ENCODE measurements around the gene CCT7. TPM values are rescaled to one million over a fixed set of nuclear protein-coding genes. Genes with fewer than 3 reads are reported as not detected.

Gene CCT7
- total RNA-seq, 1 donor from 2014 or later, result 321 TPM

- intact Hi-C loops (cut with micrococcal nuclease), result no loop called here
Measured at GRCh38 chr2:73267008-73267407, 32.9 kb downstream of the CCT7 start.

- intact Hi-C loops (cut with micrococcal nuclease), result no loop called here
Measured at GRCh38 chr2:73268366-73268829, 34.3 kb downstream of the CCT7 start.

DNA sequence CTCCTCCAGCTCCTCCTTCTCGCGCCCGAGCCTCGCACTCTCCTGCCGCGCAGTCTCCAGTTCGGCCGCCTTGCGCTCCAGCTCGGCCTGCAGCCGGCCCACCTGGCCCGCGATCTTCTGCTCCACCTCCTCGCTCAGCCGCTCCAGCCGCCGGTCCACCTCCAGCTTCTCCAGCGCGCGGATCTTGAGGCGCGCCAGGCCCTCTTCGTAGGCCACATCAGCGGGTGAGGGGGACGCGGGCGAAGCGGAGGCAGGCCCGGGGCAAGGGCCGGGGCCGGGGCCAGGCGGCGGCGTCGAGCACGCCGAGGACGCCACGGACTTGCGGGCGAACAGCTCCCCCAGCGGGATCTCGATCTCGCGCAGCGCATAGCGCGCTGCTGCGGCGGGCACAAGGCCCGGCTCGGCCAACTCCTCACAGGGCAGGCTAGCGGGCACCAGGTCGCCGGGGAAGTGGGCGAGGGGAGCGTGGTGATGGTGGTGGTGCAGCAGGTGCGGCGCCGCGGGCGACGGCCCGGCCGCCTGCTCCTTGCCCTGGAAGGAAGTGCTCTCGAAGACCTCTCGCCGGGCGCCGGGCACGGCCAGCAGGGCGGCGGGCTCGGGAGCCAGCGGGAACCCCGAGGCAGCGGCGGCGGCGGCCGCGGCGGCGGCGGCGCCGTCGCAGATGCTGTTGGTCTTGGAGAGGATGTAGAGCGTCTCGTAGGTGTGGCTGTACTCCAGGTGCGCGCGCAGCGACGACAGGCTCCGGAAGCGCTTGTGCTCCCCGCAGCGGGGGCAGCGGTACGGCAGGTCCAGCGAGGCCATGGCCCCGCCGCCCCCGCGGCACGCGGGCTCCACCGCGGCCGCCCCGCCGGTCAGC, 35.0 kb downstream of the CCT7 start:
- intact Hi-C loops (cut with micrococcal nuclease), result loop anchor here (1.0 kb wide), 5 partner anchors 15 to 116 kb away; partner anchors contain the start of genes ALMS1, CCT7, EGR4 and FBXO41

- intact Hi-C loops (cut with micrococcal nuclease), result loop anchor here (1.0 kb wide), 5 partner anchors 14 to 115 kb away; partner anchors contain the start of genes ALMS1, CCT7, EGR4 and FBXO41
Measured at GRCh38 chr2:73269686-73270465, 35.8 kb downstream of the CCT7 start.

- intact Hi-C loops (cut with micrococcal nuclease), result no loop called here
Measured at GRCh38 chr2:73272270-73272669, 38.2 kb downstream of the CCT7 start.

- intact Hi-C loops (cut with micrococcal nuclease), result no loop called here
Measured at GRCh38 chr2:73279852-73280251, 45.7 kb downstream of the CCT7 start.

- intact Hi-C loops (cut with micrococcal nuclease), result no loop called here
Measured at GRCh38 chr2:73281244-73281643, 47.1 kb downstream of the CCT7 start.

DNA sequence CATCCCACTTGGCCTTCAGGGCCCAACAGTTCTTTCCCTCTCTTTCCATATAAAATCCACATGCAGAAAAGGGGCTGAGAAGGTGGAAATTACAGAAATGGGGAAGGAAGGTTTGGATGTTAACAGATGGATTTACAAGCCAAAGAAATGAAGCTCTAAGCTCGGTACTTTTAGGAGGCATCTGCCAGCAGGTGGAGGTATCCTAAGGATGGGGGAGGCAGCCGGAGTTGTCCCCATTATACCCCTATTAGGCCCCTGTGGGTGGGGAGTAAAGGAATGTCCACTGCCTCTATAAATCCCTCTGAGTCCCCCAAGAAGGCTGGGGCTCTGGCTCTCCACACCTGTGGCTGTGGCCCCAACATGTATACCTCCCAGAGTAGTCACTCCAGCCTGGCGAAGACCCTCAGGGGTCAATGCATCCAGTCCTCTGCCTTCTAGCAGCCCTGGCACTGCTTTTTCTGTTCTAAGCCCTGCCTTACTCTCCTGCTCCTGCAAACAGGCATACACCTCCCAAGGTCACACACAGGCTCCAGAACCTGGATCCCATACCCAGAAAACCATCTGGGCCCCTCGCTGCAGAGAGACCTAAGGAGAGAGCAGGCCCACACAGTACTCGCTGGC, 48.9 kb downstream of the CCT7 start:
- intact Hi-C loops (cut with micrococcal nuclease), result no loop called here

DNA sequence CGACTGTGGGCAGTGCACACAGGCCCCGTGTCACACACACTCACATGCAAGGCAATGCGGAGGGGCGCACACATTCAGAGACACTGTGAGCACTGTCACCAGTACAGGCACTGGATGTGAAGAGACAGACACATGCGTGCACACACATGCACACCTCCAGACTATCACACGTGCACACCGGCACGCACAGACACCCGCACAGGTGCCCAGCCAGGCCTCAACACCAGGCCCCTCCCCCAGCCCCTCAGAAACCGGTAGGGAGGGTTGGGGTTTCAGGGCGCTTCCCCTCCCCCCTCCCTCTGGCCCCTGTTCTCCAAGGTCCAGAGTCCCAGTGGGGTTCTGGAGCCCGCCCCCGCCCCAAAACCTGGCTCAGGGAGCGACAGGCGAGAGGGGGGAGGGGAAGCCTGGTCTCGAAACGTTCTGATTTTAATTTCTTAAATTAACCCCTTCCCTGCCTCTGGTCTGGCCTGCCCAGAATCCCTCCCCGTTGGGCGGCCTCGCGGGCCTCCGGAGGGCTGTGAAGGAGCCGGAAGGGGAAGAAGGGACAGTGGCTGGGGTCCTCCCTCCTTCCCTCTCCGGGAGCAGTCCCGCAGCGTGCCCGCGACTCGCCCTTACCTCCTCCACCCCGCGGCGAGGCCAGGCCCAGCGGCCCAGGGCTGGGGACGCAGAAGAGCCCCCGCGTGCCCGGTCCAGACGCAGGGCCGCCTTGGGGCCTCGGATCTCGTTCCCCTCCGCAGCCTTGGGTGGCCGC, 49.6 kb downstream of the CCT7 start:
- intact Hi-C loops (cut with micrococcal nuclease), result loop anchor here (1.0 to 2.0 kb wide), 5 partner anchors 10 to 171 kb away; partner anchors contain the start of genes EGR4, PRADC1, RAB11FIP5 and SMYD5

DNA sequence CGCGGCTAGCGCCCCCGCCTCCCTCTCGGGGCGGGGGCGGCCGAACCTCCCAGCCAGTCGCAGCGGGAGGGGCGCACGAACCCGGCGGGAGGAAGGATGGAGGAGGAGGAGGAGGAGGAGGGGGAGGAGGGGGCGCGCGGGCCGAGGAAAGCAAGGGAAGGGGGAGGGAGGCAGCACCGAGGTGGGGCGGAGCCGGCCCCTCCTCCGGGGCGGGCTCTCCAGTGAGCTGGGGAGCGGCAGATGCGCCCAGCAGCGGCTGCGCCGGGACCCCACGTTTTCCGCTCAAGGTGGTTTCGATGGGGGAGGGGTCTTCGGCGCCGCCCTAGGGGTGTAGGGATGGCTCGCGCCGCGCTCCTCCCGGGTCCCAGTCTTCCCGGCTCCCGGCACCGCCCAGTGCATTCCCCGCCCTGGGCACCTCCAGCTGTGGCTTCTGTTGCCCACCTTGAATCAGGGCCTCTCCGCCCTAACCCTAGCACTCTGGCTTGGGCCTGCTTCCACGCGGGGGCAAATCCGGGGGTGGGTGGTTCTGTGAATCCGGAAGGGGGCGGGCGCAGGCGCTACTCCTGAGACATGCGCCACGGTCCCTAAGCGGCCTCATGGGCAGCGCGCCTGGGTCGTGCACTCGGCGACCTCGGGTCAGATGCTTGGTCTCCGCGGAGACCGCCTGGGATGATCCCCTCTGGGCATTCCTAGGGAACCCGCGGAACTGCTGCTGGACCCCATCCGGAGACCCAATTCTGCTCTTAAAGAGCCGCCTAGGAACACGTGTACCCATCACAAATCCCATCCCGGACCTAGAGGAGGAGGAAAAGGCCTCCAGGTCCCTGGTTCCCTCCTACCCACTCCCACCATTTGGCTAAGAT, 50.4 kb downstream of the CCT7 start, which contains the start of gene FBXO41:
Gene FBXO41, minus strand, starts transcription at position 183 of the 863 bp plus-strand sequence. CDS start 14,848 bp downstream, outside the sequence.
- intact Hi-C loops (cut with micrococcal nuclease), result loop anchor here (1.0 to 2.0 kb wide), 5 partner anchors 9 to 172 kb away; partner anchors contain the start of genes EGR4, PRADC1, RAB11FIP5 and SMYD5

DNA sequence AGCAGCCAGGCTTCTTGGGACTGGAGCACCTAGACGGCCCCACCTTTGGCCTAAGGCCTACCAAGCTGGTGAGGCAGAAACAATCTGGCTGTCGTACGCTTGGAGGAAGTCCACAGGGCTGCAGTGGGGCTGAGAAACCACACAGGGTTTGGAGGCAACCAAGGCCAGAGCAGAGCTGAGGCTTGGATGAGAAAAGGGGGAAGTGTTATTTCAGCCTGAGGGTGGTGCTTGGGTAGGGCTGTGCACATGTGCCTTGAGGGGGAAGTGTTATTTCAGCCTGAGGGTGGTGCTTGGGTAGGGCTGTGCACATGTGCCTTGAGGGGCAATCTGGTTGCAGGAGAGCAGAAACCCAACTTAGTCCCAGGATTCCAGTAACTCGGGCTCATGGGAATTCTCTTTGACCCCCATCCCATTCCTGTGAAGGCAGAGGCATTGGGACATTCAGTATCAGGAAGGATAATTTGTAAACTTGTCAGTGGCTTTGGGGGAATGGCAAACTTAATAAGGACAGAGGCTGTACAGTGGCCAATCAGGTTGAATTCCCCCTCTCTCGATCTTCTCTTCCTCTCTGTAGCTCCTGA, 51.1 kb downstream of the CCT7 start:
- intact Hi-C loops (cut with micrococcal nuclease), result loop anchor here (2.0 kb wide), 1 partner anchor 172 kb away; the partner anchor contains the start of gene RAB11FIP5

- intact Hi-C loops (cut with micrococcal nuclease), result no loop called here
Measured at GRCh38 chr2:73286134-73286655, 52.1 kb downstream of the CCT7 start.

GRCh38 chr2:73289304-73289703, 55.2 kb downstream of the CCT7 start:
- intact Hi-C loops (cut with micrococcal nuclease), result no loop called here

DNA sequence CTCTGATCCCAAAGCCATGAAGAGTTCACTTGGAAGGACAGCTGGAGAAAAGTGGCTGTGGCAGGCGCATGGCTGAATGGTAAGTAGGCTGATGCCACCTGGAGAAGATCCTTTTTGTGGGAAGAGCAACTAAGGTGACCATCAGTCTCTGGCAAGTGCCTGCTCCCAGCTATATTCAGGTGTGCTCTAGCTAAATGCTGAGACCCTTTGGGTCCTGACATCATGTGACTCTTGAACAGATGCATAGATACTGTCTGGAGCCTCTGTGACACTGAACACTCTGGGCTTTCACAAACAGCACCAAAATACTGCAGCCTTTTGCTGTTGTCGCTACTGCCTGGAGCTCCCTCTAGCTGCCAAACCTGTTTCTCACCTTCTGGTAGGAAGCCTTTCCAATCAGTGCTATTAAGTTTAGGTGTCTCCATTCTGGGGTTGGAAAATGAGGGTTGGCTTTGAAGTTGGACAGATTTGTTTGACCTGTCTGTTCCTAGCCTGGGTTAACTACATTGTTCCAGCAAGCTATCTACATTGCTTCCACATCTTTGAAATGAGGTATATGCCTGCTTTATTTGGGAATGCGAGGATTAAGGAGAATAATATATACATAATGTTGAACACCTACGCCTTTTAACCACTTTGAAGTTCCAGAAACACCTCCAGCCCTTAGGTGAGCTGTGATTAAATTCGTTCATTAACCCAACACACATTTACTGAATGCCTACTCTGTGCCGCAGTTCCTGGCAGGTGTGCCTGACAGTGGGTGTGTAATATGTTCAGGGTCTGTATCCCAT, 56.1 kb downstream of the CCT7 start:
- intact Hi-C loops (cut with micrococcal nuclease), result loop anchor here (1.0 to 10.0 kb wide), 9 partner anchors 78 to 1959 kb away; partner anchors contain the start of genes EMX1, EXOC6B, SPR and TPRKB

GRCh38 chr2:73291093-73291460, 57.0 kb downstream of the CCT7 start:
- intact Hi-C loops (cut with micrococcal nuclease), result loop anchor here (2.0 to 10.0 kb wide), 8 partner anchors 114 to 1960 kb away; partner anchors contain the start of genes EMX1, EXOC6B, SPR and TPRKB

- intact Hi-C loops (cut with micrococcal nuclease), result loop anchor here (2.0 to 10.0 kb wide), 8 partner anchors 115 to 1961 kb away; partner anchors contain the start of genes EMX1, EXOC6B, SPR and TPRKB
Measured at GRCh38 chr2:73291461-73292315, 57.6 kb downstream of the CCT7 start.

All from T-helper 1 cell treated with Interleukin-12 subunit alpha and Interleukin-12 subunit beta and Interleukin-4 antibody, amounts not matched to agents 30 ng/mL and 1 ng/mL, for 36 hours (primary cell).